PC-3 (cell line): Measurements from ENCODE around the gene ATP6V0E1.

Source experiments
- CTCF ChIP-seq: fragments of 300-600 bp; sonication (generic); conservative IDR thresholded peaks from 2 replicates; pipeline ENCODE4 v1.5.1; 2017; ENCODE audit warnings: antibody characterized with exemption, low read depth, mild to moderate bottlenecking, low read length
- EZH2 ChIP-seq: fragments of 300-600 bp; sonication (generic); IDR thresholded peaks from one replicate; pipeline ENCODE4 v1.6.1; 2017; ENCODE audit warnings: antibody characterized with exemption, mild to moderate bottlenecking, low read length; ENCODE audit not compliant: unreplicated experiment
- EZH2phosphoT487 ChIP-seq: fragments of 300-600 bp; sonication (generic); IDR thresholded peaks from 2 replicates; pipeline ENCODE4 v1.6.1; 2018; ENCODE audit warnings: mild to moderate bottlenecking, antibody characterized with exemption, low read length, borderline replicate concordance

GRCh38 chr5:173041881-173042762 lies 58.6 kb downstream of the ATP6V0E1 start:
- TF ChIP-seq CTCF, result no peak
- no peak for TF ChIP-seq EZH2phosphoT487
- no peak for TF ChIP-seq EZH2
